T-helper 2 cell (primary cell): ENCODE data around the gene BTBD10.

ENCODE experiments used
- DNase-seq, 5 experiments: peaks; one replicate each; pipeline versions ENCODE4 v3.0.0 to v3.0.0-alpha.2; 2012 to 2022

BTBD10 gene

GRCh38 chr11:13373216-13373615 is 89.8 kb downstream of the BTBD10 start:
- no peak for DNase-seq

DNA sequence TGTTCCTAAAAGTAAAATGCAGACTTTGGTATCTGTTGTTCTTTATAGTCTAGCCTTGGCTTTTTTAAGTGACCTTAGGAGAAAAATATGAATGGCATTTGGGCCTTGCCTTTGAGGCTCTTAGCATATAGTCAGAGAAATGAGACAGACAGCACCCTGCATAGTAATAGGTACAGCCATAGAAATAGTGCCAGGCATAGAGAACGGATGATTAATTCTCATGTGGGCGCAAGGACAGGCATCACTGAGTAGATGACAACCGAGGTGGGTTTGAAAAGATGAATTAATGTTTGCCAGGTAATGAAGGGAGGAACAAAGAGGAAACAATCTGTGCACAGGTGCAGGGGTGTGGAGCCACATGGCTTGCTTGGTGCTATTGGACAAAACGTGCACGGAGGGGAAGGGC is 95.0 kb downstream of the BTBD10 start:
- no peak for DNase-seq

DNA sequence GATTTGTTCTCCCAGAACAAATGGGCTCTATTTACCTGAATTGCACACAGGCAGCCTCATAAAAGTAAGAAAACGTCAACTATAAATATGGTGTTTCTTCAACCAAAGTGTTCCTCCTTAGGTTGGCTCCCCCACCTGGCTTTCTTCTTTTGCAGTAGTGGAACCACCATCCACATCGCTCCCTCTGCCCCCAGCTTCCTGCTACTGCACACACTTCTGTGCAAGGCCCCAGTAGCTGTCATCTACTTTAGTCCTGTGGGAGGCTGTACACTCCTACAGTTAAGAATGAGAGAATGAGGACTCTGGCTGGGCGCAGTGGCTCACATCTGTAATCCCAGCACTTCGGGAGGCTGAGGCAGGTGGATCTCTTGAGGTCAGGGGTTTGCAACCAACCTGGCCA is 95.9 kb downstream of the BTBD10 start:
- no peak for DNase-seq

DNA sequence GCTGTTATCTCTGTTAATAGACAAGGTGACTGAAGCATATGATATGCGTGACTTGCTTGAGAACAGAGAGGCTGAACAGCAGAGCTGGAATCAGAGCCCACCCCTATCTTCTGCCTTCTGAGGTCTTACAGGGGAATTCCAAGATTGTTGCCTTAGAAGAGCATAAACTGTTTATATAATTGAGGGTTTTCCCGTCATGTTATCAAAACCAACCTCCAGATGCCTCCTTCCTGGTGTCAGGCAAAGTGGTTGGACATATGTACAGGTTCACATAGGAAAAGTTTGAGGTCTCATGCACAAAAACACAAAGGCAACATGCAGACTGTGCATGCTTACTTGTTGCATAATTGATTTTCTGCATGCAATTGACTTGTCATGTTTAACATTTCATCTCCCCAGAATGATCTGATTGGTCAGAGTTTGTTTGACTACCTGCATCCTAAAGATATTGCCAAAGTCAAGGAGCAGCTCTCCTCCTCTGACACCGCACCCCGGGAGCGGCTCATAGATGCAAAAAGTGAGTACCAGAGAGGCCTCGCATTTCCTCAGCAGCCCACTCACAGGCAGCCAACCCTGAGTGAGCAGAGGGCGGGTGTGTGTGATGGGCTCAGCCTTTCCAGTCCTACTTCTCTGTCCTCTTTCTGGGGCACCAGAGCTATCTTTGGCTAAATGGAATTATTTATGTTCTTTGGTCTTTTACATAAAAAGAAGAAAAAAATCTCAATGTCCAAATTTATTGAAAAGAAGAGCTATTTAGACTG is 96.6 kb downstream of the BTBD10 start:
- no peak for DNase-seq

DNA sequence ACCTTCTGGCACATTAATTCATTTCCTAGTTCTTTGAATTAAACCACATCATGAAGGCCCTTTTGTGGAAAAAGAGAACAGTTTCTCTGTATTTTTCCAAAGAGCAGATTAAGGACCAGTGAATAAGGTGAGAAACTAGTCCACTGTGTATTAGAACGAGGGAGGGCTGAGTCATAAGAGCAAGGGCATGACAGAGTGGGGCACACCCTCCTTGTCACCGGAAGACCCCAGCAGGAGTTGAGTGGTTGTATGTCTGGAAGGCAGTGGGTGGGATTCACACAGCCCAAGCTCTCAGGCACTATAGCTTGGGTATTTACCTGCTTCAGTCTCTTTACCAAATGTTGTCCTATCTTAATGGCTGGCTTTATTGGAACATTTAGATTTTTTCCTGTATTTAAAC is 98.6 kb downstream of the BTBD10 start:
- DNase-seq: no peak

- DNase-seq: no peak
These were observed 100.4 kb downstream of the BTBD10 start for GRCh38 chr11:13362596-13363109.

DNA sequence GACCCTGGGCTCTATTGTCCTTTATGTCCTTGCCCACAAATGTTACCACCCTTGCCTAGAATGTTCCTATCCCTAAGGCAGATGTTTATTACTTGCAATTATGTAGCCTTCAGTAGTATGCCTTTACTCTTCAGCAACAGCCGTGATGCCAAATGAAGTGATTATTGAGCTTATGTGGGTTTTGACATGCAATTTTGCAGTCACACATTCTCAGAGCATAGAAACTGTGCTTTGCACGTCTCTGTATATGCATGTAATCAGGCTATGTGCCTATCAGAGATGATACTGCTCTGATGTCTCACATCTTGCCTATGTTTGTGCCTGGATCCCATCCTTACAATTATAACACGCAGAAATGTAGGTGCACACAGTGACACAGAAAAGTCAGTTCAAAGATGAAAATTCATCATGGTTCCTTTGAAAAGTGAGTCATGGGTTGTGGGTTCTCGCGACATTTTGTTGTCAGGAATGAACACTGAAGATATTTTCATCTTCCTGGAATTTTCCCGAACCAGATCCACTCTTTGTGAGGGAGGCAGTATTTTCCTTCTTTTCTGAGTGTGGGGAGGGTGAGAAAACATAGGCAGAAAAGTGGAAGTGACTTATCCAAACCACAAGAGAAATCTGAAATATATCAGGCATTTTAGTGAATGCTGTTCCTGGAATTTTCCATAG is 104.3 kb downstream of the BTBD10 start:
- DNase-seq: no peak

GRCh38 chr11:13357232-13357631 is 105.8 kb downstream of the BTBD10 start:
- DNase-seq: no peak

DNA sequence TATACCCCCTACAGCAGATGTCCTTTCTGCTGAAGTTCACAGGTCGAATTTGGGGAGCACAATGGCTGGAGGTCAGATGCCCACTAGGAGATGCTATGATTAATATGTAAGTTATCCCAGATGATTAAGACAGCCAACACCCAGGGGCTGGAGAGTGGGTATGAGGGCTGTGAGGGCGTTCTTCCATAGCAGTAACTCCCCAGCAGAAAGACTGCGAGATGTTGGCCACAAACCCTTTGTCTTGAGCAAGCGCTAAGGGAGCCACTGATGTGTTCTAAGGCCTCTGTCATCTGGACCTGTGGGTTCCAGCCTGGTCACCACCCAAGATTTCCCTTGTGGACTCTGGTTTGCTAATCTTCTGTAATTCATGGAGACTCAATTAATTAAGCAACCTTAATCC is 107.8 kb downstream of the BTBD10 start:
- no peak for DNase-seq

- peak in 1 of 5 experiments; percentile 15 for DNase-seq
These were observed 108.7 kb downstream of the BTBD10 start for GRCh38 chr11:13354335-13354734.

- no peak for DNase-seq
These were observed 110.3 kb downstream of the BTBD10 start for GRCh38 chr11:13352711-13353110.

DNA sequence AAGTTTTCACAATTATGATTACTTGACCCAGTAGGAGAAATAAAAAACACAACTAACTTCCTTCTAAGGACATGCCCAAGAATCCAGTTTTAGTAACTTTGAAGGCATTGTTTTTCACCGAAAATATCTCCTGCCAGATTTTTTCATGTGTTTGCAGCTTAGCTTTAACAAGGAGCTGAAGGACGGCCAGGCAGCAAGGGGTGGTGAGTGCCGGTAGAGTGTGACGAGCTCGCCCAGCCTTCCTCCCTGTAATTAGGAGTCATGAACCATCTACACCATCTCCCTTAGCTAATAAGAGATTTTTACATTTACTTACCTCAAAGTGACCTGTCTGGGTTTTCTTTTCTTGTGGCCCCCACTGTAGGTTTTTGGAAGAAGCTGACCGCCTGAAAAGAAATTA is 113.4 kb downstream of the BTBD10 start:
- DNase-seq: no peak

GRCh38 chr11:13349046-13349445 is 114.0 kb downstream of the BTBD10 start:
- no peak for DNase-seq

DNA sequence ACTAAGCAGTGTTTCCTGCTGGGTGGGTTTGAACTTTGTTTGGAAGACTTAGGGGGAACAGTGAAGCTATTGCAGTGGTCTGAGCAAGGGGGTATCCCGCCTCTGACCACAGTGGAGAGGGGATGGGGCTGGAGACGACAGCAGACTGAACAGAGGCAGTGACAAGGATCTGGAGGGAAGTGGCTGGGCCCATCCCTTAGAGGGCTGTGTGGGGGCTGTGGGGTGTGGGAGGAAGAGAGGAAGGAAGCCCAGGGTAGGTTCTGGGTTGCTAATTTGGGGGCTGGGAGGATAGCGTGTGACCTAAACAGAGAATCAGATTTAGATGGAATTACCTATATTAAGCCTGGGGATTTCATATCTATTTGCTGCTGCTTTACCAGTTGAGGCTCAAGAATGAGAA is 114.7 kb downstream of the BTBD10 start:
- DNase-seq: no peak

DNA sequence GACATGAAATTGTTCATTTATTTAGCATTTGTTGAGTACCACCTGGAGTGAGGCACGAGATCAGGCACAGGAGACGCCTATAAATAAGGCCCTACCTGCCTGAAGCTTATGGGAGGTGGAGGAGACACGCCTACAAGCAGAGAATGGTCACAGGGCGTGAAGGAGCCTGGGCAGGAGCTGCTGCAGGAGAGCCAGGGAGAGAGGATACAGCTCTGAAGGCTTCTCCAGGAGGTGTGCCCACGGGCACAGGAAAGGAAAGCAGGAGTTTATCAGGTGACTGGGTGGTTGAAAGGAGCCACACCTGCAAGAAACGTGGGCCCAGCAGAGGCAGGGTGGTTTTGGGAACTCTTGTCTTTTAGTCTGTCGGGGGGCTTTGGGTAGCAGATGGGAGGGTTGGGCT is 115.1 kb downstream of the BTBD10 start:
- no peak for DNase-seq

DNA sequence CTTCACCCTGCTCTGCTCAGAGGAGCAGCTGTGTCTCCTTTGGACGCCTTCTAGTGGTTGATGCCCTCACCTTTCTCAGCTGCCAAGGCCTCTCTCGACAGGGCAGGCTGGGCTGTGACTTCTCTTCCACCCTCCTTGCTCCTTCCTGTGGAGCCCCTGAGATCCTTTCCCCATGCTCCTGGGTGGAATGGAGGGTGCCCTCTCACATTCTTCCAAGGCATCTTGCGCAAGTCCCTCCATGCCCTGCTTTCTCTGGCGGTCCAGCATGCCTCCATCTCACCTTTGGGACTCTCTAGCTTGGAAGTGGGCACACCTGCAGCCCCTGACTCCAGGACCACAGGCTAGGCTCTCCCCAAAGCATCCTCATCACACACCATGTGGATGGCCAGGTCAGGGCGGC is 116.6 kb downstream of the BTBD10 start:
- no peak for DNase-seq

- DNase-seq: no peak
These were observed 118.2 kb downstream of the BTBD10 start for GRCh38 chr11:13344818-13345217.

DNA sequence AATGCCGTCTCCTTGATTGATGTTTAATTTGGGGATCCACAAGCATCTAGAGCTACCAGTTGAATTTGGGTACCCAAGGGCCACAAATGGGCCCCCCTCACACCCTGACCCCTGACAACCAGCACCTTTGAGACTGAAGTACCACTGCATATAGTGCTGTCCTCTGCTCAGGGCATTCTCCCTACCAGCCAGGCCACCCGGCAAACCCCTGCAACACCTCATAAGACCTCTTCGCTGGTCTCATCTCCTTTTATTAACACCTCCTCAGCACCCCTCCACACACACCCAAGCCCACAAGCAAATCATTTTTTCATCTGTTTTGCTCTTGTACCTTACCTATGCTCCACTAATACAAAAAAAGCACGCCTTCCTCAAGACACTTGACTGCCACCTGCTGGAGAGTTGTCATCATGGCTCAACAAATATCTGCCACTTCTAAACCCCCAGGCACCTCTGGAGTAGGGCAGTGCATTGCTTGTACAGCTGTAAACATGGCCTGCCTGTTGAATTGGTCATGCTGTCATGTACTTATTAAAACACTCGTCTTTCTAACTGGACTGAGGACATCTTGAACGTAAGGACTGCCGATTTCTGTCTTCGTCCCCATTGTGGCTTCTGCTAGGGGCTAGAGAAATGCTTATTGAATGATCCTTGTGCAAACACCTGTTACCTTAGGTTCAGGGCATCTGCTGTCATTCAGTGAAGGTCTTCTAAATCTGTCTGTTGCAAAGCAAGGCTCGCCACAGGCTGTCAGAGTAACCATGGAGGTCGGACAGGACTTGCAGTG is 118.9 kb downstream of the BTBD10 start:
- peak in 4 of 5 experiments; percentile 41 to 74 (median 55) for DNase-seq

DNA sequence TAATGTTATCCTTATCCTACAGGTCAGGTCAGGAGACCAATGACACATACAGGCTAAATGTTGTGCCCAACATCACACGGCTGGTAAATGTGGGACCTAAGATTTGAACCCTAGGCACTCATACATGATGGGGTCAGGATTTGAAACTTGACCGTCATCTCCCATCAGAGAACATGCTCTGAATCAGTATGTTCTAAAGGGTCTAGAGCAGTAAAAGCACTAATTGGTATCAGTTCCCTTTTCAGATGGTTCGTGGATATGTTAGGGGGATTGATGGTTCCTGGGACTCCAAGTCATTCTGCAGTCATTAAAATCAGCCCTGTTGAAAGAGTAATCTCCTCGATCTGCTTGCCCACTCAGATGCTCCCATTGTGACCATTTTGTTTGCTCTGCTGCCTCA is 120.0 kb downstream of the BTBD10 start:
- no peak for DNase-seq

DNA sequence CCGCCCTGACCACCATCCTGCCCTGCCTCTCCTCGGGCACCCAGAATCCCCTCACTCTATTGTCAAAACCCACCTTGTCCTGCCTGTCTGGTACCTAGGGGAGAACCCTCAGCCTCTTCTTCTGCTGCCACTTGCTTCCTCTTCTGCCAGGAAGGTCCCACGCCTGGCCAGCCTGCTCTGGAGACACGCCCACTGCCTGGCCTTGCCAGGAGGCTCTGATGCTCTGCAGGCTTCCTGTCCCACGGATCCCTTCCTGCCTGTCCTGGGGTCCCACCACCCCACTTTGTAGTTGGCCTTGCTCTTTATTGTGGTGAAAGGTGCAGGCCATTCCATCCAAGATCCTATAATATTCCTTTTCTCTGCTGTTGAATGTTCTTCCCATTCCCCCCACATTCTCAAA is 122.0 kb downstream of the BTBD10 start:
- no peak for DNase-seq

- DNase-seq: peak in 2 of 5 experiments; percentile 21 to 81
These were observed 123.5 kb downstream of the BTBD10 start for GRCh38 chr11:13339195-13340153.

DNA sequence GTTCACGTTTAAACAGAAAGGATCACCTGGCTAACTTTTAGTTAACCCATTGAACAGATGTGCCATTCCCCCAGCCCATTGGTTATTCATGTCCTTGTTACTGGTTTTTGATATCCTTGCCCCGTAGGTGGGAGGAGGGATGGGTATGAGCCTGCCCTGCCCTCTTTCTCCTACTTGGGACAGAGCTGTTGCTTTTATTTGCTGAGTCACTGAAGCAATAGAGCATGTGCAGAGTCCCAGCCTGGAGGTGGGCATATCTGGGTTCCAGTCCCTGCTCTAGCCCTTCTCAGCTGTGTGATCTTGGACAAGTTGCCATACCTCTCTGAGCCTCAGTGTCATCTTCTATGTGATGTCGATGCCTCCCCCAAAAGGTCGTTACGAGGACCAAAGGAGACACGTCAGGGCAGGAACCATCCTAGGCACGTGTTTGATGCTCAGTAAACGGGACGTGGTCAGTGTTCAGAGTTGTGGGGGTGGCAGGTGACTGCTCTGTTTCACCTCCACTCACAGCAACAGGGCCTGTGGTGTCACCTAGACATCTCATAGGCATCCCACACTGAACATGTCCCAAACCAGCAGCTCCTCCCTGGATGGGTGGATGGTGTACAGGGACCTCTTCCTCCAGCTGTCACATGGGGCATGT is 124.5 kb downstream of the BTBD10 start:
- DNase-seq: peak in 1 of 5 experiments; percentile 53
